HepG2 (cell line): Measurements from ENCODE around the gene GGA1. TPM values are rescaled to one million over a fixed set of nuclear protein-coding genes. Genes with fewer than 3 reads are reported as not detected.
A peak's percentile ranks its signal among the peaks of the same experiment; 100 is the strongest.

ENCODE experiments used
- ATM ChIP-seq: fragments of 450-650 bp; IDR thresholded peaks from 2 replicates; pipeline ENCODE4 v1.7.1; 2017; ENCODE audit warnings: mild to moderate bottlenecking, borderline replicate concordance
- DR1 ChIP-seq: sonication (generic); formaldehyde crosslinking; IDR thresholded peaks from 2 replicates; pipeline ENCODE4 v1.8.0; 2021; ENCODE audit warnings: mild to moderate bottlenecking, missing genetic modification reagents, inconsistent platforms
- GABPB1 ChIP-seq: IDR thresholded peaks from 2 replicates; pipeline ENCODE4 v1.6.1; 2016; ENCODE audit warnings: mild to moderate bottlenecking, missing genetic modification reagents, moderate library complexity, missing compliant biosample characterization
- MLLT10 ChIP-seq: sonication (generic); formaldehyde crosslinking; IDR thresholded peaks from 2 replicates; pipeline ENCODE4 v1.4.0; 2020; ENCODE audit warnings: missing genetic modification reagents
- RBM39 ChIP-seq: fragments of 200-400 bp; formaldehyde crosslinking; IDR thresholded peaks from one replicate; pipeline ENCODE4 v1.6.1; 2018; ENCODE audit warnings: antibody characterized with exemption, mild to moderate bottlenecking, low read depth, low read length; ENCODE audit not compliant: poor library complexity, severe bottlenecking
- TBX3 ChIP-seq: fragments of 450-650 bp; IDR thresholded peaks from 2 replicates; pipeline ENCODE4 v1.6.1; 2017; ENCODE audit warnings: antibody characterized with exemption, mild to moderate bottlenecking, inconsistent platforms, borderline replicate concordance
- TEAD3 ChIP-seq: optimal IDR thresholded peaks from 2 replicates; pipeline ENCODE3; 2016; ENCODE audit warnings: borderline replicate concordance
- ZBED4 ChIP-seq: sonication (generic); formaldehyde crosslinking; IDR thresholded peaks from 2 replicates; pipeline ENCODE4 v1.4.0; 2020; ENCODE audit warnings: missing genetic modification reagents, borderline replicate concordance
- ZFAT ChIP-seq: sonication (generic); formaldehyde crosslinking; conservative IDR thresholded peaks from 2 replicates; pipeline ENCODE4 v1.8.1; 2023; ENCODE audit warnings: missing genetic modification reagents, inconsistent platforms
- ZNF232 ChIP-seq: sonication (generic); formaldehyde crosslinking; IDR thresholded peaks from 2 replicates; pipeline ENCODE4 v1.4.0; 2020; ENCODE audit warnings: missing genetic modification reagents, borderline replicate concordance
- ZNF367 ChIP-seq: sonication (generic); formaldehyde crosslinking; IDR thresholded peaks from 2 replicates; pipeline ENCODE4 v1.4.0; 2020; ENCODE audit warnings: missing genetic modification reagents, borderline replicate concordance
- ZNF557 ChIP-seq: sonication (generic); formaldehyde crosslinking; IDR thresholded peaks from 2 replicates; pipeline ENCODE4 v1.4.0; 2020; ENCODE audit warnings: missing genetic modification reagents
- ZNF775 ChIP-seq: sonication (generic); formaldehyde crosslinking; IDR thresholded peaks from 2 replicates; pipeline ENCODE4 v1.4.0; 2020; ENCODE audit warnings: missing genetic modification reagents, mild to moderate bottlenecking, moderate library complexity, borderline replicate concordance
- polyA plus RNA-seq, 8 experiments: library from polyadenylated mRNA; depleted of rRNA in 3 of 8; stranded (reverse) in 7 of 8; unstranded in 1 of 8; fragments of >200 nt; fragmentation: Illumina TruSeq in 4 of 8; extraction: Trizol in 4 of 8; gene quantifications; 2 replicates each; pipeline versions ENCODE4 v1.2.1 to v1.2.3, GENCODE V29; 2011 to 2016; ENCODE audit warnings: low read depth in 4 of 8, missing spikeins in 1 of 8, mixed read lengths in 1 of 8; ENCODE audit not compliant: insufficient read depth in 1 of 8
- total RNA-seq, 5 experiments: library from RNA; depleted of rRNA; stranded (reverse); fragments of >200 nt; fragmentation: Illumina TruSeq; extraction: Trizol; gene quantifications; 2 replicates each; pipeline ENCODE4 v1.2.3, GENCODE V29; 2016; ENCODE audit warnings: low read depth in 1 of 5
- TF ChIP-seq, protein P1 (sequence below): fragments of 450-650 bp; IDR thresholded peaks from 2 replicates; pipeline ENCODE4 v1.6.1; 2017
- TF ChIP-seq, protein P2 (sequence below): sonication (generic); formaldehyde crosslinking; IDR thresholded peaks from 2 replicates; pipeline ENCODE4 v1.4.0; 2020; ENCODE audit warnings: low read depth, mild to moderate bottlenecking, missing genetic modification reagents
- TF ChIP-seq, protein P3 (sequence below): sonication (generic); formaldehyde crosslinking; IDR thresholded peaks from 2 replicates; pipeline ENCODE4 v1.5.0; 2020; ENCODE audit warnings: missing genetic modification reagents, mild to moderate bottlenecking, borderline replicate concordance
- TF ChIP-seq, protein P4 (sequence below): sonication (generic); formaldehyde crosslinking; conservative IDR thresholded peaks from 2 replicates; pipeline ENCODE4 v1.5.0; 2020; ENCODE audit warnings: missing genetic modification reagents
- TF ChIP-seq, protein P5 (sequence below): sonication (generic); formaldehyde crosslinking; IDR thresholded peaks from 2 replicates; pipeline ENCODE4 v1.8.0; 2022; ENCODE audit warnings: low read depth, missing genetic modification reagents

The GGA1 gene
- total and polyA plus RNA-seq, 2 of the 13 experiments (the other 11 are each of a cell fraction or from before 2014, with no cell fraction given), result 29.1 to 87.2 TPM

- TF ChIP-seq ZBED4 (CRISPR knock-in tag) (no peak), ZNF775 (CRISPR knock-in tag) (no peak), ZNF232 (CRISPR knock-in tag) (0 out of 2 replicates have a peak, but pooled peaks have one; percentile 30), MLLT10 (CRISPR knock-in tag) (no peak), RBM39 (no peak), DR1 (CRISPR knock-in tag) (no peak), TBX3 (peak; percentile 89), ZFAT (CRISPR knock-in tag) (no peak), GABPB1 (CRISPR knock-in tag) (peak; percentile 31; the same call in 1 of the 2 replicates), TEAD3 (CRISPR knock-in tag) (peak; percentile 86), ATM (no peak), ZNF557 (CRISPR knock-in tag) (no peak), ZNF367 (CRISPR knock-in tag) (no peak)
- TF ChIP-seq, protein P1, sequence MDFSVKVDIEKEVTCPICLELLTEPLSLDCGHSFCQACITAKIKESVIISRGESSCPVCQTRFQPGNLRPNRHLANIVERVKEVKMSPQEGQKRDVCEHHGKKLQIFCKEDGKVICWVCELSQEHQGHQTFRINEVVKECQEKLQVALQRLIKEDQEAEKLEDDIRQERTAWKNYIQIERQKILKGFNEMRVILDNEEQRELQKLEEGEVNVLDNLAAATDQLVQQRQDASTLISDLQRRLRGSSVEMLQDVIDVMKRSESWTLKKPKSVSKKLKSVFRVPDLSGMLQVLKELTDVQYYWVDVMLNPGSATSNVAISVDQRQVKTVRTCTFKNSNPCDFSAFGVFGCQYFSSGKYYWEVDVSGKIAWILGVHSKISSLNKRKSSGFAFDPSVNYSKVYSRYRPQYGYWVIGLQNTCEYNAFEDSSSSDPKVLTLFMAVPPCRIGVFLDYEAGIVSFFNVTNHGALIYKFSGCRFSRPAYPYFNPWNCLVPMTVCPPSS, result no peak
- TF ChIP-seq, protein P2, sequence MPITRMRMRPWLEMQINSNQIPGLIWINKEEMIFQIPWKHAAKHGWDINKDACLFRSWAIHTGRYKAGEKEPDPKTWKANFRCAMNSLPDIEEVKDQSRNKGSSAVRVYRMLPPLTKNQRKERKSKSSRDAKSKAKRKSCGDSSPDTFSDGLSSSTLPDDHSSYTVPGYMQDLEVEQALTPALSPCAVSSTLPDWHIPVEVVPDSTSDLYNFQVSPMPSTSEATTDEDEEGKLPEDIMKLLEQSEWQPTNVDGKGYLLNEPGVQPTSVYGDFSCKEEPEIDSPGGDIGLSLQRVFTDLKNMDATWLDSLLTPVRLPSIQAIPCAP (CRISPR knock-in tag), result no peak
- TF ChIP-seq, protein P3, sequence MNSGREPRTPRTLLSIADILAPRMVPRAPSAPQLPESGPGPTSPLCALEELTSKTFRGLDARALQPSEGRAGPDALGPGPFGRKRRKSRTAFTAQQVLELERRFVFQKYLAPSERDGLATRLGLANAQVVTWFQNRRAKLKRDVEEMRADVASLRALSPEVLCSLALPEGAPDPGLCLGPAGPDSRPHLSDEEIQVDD (CRISPR knock-in tag), result no peak
- TF ChIP-seq, protein P4, sequence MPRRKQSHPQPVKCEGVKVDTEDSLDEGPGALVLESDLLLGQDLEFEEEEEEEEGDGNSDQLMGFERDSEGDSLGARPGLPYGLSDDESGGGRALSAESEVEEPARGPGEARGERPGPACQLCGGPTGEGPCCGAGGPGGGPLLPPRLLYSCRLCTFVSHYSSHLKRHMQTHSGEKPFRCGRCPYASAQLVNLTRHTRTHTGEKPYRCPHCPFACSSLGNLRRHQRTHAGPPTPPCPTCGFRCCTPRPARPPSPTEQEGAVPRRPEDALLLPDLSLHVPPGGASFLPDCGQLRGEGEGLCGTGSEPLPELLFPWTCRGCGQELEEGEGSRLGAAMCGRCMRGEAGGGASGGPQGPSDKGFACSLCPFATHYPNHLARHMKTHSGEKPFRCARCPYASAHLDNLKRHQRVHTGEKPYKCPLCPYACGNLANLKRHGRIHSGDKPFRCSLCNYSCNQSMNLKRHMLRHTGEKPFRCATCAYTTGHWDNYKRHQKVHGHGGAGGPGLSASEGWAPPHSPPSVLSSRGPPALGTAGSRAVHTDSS (CRISPR knock-in tag), result no peak
- TF ChIP-seq, protein P5, sequence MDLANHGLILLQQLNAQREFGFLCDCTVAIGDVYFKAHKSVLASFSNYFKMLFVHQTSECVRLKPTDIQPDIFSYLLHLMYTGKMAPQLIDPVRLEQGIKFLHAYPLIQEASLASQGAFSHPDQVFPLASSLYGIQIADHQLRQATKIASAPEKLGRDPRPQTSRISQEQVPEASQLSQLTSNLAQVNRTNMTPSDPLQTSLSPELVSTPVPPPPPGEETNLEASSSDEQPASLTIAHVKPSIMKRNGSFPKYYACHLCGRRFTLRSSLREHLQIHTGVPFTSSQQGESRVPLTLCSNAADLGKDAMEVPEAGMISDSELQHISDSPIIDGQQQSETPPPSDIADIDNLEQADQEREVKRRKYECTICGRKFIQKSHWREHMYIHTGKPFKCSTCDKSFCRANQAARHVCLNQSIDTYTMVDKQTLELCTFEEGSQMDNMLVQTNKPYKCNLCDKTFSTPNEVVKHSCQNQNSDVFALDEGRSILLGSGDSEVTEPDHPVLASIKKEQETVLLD (CRISPR knock-in tag), result no peak
Observed at GRCh38 chr22:37601540-37602442, 6.8 kb upstream of the GGA1 start (continued).
